Inferior parietal cortex (tissue), 1 donor: ENCODE data around the gene MYO5C.
"Not testable (repeated sequence)": the region's sequence is repeated elsewhere in the genome, so short reads cannot be mapped to it uniquely, and the experiment has no call there.

Source experiments
- DNase-seq: peaks from one replicate; pipeline ENCODE4 v3.0.0-alpha.2; 2016; ENCODE audit errors: extremely low spot score

The MYO5C gene

DNA sequence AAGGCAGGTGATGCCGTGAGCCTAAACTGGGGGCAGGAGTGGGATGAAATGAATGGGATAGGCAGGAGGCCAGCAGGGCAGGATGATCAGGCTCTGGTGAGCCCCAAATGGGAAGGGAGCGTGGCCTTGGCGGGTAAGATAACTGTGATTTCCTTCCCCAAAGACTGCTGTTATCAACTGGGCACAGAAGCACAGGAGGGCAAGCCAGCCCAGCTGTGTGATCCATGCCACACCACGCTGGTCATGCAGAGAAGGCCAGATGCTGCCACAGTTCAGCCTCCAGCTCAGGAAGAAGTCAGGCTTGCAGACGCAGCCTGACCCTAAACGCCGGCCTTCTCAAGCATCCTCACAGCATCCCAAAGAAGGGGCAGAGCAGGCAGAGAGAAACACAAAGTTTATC lies 52.3 kb downstream of the MYO5C start:
- DNase-seq, result no peak

DNA sequence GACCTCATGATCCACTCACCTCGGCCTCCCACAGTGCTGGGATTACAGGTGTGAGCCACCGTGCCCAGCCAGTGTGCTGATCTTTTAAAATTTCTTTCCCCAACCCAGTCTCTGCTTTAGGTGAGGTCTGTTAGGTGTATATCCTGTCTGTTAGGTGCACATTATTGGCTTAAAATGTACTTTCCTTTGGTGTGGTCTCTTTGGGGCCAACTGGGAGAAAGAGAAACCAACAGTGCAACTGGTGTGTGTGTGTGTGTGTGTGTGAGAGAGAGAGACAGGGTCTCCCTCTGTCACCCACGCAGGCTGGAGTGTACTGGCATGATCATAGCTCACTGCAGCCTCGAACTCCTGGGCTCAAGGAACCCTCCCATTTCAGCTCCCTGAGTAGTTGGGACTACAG lies 54.1 kb downstream of the MYO5C start:
- no peak for DNase-seq

DNA sequence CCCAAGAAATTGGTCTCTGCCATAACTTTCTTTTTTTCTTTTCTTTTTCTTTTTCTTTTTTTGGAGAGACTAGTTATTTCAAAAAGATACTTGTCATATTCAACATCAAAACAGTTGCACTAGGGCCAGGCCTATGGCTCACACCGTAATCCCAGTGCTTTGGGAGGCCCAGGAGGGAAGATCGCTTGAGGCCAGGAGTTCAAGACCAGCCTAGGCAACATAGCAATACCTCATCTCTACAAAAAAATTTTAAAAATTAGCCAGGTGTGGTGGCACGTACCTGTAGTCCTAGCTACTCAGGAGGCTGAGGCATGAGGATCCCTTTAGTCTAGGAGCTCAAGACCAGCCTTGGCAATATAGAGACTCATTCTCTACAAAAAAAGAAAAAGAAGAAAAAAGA lies 55.4 kb downstream of the MYO5C start:
- no peak for DNase-seq

DNA sequence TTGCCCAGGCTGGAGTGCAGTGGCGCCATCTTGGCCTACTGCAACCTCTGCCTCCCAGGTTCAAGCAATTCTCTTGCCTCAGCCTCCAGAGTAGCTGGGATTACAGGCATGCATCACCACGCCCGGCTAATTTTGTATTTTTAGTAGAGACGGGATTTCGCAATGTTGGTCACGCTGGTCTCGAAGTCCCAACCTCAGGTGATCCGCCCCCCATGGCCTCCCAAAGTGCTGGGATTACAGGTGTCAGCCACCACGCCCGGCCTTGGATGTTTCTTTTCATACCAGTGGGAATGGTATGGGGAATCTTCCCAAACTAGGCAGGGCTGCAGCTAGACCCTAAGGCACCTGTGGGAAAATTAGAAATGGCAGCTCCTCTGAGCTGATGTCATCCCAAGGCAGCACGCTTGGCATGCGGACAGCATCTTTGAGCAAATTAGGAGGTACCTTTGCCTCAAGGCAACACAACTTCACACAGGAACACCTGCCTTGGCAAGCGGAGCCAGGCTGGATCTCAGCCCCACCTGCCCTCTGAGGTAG lies 56.5 kb downstream of the MYO5C start:
- DNase-seq, result not testable (repeated sequence)

DNA sequence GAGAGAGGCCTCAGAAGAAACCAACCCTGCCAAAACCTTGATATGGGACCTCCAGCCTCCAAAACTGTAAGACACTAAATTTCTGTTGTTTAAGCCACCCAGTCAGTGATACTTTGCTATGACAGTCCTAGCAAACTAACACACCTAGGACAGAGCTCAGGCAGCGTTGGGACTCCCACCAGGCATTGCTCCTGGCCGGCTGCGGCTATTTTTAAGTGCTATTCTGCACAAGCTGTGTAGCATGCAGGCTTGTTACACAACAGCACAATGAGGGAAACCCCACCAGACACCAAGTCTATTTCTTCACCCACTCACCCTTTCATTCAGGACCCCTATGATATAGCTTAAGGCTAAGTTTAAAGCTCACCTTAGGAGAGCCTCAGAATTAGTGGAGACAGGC lies 57.5 kb downstream of the MYO5C start:
- DNase-seq, result no peak

DNA sequence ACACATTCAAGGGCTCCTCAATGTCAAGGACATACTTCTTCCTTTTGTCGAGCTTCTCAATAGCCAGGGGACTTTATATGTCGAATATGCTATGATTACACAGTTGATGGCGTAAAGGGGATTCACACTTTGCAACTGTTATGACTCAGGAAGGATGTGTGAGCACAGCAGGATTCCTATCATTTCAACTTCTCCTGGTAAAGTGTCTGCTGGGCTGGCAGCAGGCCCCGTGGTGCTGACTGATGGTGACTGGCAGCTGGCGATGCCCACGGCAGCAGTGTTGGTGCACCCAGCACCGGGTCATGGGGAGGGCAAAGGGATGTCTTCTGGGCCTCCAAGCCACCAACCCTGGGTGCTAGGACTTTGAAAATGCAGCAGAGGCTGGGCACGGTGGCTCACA lies 59.6 kb downstream of the MYO5C start:
- no peak for DNase-seq

DNA sequence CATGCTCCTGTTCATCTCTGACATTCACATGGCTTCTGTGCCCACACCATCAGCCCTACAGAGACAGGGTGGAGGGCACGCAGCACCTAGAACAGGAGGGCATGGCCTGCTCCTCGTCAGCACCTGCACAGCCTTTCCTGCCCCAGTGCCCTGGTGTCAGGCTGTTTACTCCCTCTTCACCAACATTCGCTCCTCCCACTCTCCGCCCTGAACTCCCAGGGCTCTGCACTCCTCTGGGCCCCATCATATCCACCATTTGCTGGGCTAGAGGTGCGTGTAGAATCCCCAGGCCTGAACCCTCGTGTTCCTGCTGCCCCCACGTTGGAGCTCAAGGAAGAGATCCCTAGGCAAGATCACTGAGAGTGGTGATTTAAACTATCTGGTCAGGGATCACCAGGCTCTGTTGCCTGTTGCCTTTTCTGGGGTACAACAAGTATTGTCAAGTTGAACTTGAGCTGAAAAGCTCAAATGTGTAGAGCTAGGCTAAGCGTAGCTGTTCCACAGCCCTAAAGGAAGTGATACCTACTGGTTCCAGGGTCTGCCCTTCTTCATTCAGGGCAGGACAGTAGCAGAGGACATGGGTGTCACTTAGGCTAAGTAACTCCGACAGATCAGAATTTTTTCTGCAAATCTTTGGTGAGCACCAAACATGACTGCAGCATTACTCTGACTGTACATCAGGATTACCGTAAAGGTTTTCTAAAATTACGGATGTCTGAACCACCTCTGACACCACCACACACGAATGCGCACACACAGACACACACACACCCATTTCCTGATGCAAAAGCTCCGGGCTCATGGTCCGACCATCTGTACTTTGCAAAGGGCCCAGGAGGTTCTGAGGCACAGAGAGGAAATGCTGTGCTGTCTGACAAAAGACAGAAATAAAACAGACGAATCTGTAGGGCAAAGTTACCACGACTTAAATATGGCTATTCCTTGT lies 60.7 kb downstream of the MYO5C start:
- no peak for DNase-seq

DNA sequence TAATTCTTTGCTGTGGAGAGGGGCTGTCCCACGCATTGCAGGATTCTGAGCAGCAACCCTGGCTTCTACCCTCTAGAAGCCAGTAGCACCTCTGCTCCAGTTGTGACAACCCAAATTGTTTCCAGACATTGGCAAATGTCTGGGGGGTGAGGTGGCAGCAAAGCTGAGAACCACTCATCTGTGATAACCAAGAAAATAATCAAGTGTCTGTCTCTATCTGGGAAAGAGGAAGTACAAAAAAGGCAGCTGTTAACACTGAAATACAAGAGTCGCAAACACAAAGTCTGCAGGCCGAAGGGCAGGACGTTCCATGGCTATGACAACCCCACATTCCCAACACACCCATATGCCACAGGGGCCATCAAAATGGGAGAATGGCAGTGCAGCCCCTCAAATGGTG lies 62.2 kb downstream of the MYO5C start:
- DNase-seq, result no peak

DNA sequence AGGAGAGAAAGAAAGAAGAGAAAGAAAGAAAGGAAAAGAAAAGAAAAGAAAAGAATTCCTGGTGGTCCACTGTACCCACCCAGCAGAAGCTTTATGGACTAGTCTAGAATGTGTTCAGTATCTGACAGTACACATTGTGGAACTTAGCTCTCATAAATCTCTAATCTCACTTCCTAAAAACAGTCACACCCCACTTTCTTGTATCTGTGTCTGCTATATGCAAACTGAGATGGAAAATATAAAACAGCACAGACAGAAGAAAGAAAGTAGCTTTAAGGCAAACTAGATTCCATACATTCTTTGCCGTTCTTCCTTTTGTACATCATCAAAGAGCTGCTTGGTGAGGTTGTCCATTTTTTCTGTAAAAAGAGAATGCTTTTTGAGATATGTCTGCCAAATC lies 63.3 kb downstream of the MYO5C start:
- DNase-seq, result no peak

DNA sequence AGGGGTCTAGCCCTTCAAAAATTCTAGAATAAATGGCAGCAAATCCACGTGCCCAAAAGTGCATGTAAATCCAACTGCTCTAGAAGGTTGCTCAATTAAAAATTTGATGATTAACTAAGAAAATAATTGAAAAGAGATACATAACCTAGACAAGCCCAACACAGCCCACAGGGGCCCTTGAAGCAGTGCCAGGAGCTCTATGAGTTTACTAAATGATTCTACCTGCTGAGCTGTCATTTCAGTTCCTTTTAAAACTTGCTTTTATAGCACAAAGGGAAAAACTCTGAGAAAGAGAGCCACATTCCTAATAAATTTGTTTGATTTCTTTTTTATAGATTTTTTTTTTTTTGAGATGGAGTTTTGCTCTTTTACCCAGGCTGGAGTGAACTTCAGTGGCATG lies 65.5 kb downstream of the MYO5C start:
- DNase-seq, result no peak

DNA sequence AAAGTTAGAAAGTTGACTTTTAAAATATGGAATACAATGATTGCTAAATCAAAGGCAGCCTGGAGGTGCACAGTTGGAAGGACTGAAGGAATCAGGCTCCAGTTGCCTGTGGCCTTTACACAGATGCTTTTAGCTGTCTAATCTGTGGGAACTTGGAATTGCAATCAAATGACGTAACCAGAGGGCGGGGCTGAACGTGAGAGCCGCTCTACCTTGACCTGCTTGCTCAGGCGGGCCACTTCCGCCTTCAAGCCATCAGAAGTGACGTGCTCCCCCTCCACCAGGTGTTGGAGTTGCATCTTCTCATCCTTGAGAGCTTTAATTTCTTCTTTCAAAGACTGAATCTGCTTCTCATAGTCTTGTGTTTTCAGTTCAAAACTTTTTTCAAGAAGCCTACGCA lies 66.7 kb downstream of the MYO5C start:
- no peak for DNase-seq

DNA sequence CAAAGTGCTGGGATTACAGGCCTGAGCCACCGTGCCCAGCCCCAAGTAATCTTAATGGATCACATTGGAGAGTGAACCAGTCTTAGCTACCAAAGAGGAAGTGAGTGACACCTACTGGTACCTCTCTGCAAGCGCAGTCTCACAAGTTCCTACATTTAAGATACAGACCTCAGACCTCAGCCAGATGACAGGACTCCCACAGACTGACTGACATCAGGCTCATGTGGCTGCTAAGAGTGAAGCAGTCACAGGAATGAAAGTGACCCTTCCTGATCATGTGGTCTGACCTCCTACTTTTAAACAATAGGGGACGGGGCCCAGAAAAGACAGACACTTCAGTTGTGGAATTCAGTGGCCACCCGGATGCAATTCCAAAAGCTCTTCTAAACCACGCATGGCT lies 68.1 kb downstream of the MYO5C start:
- DNase-seq, result peak; percentile 78

DNA sequence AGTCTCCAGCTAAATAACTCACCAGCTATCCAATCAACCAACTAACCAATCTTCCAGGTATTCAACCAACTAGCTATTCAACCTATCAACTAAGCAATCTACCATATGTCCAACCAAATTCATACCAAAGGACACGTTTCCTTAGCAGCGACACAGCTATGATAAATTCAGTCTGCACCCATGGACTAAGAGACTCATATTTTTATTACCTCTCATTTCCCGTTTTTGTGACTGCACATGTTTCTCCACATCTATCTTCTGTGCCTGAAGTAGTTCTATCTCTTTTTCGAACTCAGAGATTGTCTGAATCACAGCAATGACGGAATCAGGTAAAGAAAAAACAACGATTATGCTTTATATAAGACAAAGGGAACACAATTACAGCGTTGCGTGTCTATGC lies 70.4 kb downstream of the MYO5C start:
- DNase-seq, result no peak

DNA sequence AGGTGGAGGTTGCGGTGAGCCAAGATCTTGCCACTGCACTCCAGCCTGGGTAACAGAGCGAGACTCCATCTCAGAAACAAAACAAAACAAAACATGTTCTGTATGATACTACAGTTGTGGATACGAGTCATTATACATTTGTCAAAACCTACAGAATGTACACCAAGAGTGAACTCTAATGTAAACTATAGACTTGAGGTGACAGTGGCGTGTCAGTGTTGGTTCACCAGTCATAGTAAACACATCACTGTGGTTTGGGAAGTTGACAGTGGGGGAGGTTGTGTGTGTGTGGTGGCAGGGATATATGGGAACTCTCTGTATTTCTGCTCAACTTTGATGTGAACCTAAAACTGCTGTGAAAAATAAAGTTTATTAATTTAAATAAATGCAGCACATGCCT lies 71.4 kb downstream of the MYO5C start:
- DNase-seq, result no peak

DNA sequence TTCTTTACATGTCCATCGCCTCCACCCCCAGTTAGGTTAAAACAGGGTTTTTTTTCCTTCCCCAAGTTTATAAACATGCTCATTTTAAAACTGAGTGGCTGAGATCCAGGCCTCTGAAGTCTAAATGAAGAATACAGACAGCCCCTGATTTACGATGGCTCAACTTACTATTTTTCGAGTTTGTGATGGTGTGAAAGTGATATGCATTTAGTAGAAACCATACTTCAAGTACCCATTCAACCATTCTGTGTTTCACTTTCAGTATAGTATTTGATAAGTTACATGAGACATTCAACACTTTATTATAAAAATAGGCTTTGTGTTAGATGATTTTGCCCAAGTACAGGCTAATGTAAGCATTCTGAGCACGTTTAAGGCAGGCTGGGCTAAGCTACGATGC lies 73.9 kb downstream of the MYO5C start:
- DNase-seq, result no peak

DNA sequence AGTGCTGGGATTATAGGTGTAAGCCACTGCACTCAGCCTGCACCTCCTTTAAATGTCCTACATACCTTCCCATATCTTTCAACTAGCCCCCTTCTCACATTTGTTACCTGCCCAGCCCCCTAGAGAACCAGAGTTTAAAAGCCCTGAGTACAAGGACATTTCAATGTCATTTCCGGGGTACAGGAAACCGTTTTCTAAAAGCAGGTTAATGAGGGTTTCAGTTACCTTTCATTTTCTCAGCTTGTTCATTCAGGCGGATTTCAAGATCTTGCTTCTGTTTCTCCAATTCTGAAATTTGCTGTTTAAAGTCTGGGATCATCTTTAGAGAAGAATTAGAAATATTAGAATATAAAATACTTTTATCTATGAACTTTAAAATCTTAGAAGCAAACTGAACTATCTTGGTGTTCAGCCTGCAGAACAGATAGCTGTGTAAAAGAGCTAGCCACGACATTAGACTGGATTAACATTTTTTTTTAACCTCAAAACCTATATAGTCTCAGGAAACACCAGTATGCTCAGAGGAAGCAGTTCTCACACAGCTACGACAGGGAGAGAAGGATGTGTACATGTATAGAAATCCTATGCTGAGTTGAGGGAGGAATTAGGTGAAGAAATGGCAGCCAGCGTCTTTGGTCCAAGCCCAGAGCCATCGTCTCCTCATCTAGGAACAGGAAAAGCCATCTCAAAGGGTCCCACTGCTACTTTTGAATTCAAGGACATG lies 74.5 kb downstream of the MYO5C start:
- DNase-seq, result no peak

DNA sequence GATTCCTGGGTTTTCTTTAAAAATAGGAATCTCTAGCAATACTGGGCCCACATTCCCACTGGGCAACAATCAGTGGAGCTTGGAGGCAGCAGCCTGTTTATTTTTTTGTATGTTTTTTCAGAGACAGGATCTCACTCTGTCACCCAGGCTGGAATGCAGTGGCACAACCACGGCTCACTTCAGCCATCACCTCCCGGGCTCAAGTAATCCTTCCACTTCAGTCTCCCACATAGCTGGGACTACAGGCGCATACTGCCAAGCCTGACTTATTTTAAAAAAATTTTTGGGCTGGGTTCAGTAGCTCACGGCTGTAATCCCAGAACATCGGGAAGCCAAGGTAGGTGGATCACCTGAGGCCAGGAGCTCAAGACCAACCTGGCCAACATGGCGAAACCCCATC lies 75.4 kb downstream of the MYO5C start:
- DNase-seq, result no peak

DNA sequence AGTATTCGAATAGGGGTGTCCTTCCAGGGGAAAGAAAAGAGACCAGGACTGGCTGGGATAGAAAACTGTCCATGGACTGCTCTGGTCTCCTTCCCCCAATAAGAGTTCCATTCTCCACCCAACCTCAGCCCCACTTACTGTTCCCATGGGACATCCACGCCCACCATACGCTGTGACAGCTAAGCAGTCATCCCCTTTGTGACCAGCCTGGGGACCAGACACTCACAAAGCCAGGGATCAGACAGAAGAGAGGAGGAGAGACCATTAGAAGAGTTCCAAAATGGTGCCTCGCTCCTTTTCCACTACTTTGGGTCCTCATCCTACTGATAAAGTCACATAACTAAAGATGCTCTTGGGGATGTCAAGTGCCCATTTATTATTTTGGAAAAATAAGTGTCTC lies 76.8 kb downstream of the MYO5C start:
- DNase-seq, result no peak

DNA sequence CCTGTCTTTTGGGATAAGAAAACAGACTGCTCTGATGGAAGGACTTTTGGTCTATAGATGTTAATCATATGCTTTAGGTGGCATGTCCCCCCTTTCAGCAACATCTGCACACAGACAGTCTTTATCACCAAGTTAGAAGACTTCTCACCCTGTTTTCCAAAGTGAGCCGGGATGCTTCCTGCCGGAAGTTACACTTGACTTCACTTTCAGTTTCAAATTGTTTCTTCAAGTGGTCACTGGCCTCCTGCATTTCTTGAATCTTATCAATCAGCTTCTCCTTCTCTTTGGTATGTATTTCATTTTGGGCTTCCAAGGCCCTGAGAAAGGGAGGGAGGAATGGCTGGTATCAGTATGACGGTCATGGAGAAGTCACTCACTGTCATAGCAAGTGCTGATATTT lies 77.2 kb downstream of the MYO5C start:
- DNase-seq, result no peak

DNA sequence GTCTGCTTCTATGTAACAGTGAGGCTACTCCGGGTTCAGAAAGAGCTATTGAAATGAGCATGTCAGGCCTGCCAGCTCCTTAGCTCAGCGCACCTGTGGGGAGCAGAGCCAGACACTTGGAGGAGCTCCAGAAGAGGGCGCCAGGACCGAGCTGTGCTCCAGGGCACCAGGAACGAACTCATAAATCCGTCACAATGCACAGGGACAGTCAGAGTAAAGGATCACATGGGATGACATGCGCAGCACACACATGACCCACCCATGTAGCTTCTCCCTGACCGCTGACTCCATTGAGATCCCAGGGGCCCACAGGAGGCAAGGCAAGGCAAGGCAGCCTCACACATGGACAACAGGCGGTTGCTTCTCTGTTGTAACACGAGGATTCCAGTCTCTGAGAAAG lies 78.4 kb downstream of the MYO5C start:
- DNase-seq, result no peak

DNA sequence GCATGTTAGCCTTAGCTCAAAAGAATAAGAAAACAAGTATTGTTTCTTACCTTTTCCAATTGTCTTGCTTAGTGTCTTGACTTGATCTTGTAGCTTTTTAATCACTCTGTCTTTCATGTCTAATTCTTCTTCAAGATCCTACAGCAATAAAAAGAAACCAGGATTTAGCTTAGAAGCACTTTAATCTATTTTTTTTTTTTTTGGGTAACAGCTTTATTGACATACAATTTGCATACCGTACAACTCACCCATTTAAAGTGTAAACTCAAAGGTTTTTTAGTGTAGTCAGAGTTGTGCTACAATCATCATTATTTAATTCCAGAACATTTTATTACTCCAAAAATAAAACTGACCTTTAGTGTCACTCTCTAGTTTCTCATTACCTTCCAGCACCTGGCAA lies 81.1 kb downstream of the MYO5C start:
- no peak for DNase-seq

DNA sequence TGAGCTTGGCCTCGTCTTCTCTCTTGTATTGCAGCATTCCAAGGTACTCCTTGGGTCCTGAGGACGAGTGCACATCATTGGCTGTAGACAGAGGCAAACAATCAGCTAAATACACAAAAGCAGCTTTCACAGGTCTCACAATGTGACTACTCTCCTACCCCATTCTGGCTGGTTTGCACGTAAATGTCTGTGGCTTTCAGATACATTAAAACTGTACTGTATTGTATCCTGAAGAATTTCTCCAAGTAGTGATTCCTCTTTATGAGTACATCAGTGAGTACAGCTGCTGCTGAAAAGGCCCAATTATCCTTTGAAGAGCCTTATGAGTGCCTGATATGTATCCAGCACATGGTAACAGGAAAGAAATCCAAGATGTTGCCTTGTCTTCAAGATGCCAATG lies 82.4 kb downstream of the MYO5C start:
- no peak for DNase-seq
